Hematopoietic multipotent progenitor cell treated with erythropoietin and hydrocortisone succinate and interleukin-3 and kit ligand, for 15 days (in vitro differentiated cells): Measurements from ENCODE around the gene ALLC.
"Not testable (repeated sequence)": the region's sequence is repeated elsewhere in the genome, so short reads cannot be mapped to it uniquely, and the experiment has no call there.

ENCODE experiments used
- DNase-seq: peaks from one replicate; pipeline ENCODE4 v3.0.0-alpha.2; 2015; ENCODE audit warnings: low spot score

Gene ALLC

GRCh38 chr2:3626118-3626811 lies 31.7 kb upstream of the ALLC start:
- DNase-seq = no peak

GRCh38 chr2:3626812-3627499 lies 31.0 kb upstream of the ALLC start:
- no peak for DNase-seq

- DNase-seq = no peak
Measured at GRCh38 chr2:3627500-3628100, 30.4 kb upstream of the ALLC start.

- no peak for DNase-seq
Measured at GRCh38 chr2:3628241-3628679, 29.7 kb upstream of the ALLC start.

GRCh38 chr2:3628800-3629199 lies 29.2 kb upstream of the ALLC start:
- no peak for DNase-seq

DNA sequence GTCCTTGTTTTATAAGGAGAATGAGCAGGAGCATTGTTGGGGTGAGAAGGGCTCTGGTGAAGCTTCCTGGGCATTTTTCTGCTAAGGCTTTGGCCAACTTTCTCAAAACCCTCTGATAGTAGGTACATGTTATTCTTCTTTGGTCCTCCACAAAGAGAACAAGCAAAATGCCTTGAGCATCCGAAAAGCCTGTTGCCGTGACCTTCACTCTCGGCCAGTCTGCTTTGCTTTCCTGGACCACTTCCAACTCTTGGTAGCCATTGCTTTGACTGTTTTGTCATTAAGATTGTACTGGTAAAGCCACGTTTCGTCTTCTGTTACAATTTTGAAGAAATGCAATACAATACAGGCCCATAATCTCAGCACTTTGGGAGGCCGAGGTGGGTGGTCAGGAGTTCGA lies 27.4 kb upstream of the ALLC start:
- no peak for DNase-seq

DNA sequence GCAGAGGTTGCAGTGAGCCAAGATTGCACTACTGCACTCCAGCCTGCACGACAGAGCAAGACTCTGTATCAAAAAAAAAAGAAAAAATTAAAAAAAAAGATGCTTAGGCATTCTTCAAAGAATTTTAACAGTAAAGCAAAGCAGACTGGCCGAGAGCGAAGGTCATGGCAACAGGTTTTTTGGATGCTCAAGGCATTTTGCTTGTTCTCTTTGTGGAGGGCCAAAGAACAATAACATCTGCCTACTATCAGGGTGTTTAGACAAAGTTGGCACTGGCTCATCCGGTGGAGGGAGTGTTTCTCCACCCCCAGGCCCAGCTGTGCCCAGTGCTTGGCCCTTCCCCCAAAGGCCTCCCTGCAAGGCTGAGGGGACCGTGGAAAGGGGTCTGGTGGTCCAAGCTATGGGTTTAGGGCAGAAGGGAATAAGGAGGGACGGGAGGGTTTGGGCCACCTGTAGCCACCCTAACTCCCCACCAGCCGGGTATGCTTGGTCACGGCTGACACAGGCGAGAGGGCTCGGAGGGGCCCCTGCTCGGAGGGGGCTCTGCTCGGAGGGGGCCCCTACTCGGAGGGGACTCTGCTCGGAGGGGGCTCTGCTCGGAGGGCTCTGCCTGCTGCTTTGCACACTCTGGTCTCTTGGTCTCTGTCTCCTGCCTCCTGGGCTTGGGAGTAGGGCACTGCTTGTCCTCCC lies 26.7 kb upstream of the ALLC start:
- no peak for DNase-seq

DNA sequence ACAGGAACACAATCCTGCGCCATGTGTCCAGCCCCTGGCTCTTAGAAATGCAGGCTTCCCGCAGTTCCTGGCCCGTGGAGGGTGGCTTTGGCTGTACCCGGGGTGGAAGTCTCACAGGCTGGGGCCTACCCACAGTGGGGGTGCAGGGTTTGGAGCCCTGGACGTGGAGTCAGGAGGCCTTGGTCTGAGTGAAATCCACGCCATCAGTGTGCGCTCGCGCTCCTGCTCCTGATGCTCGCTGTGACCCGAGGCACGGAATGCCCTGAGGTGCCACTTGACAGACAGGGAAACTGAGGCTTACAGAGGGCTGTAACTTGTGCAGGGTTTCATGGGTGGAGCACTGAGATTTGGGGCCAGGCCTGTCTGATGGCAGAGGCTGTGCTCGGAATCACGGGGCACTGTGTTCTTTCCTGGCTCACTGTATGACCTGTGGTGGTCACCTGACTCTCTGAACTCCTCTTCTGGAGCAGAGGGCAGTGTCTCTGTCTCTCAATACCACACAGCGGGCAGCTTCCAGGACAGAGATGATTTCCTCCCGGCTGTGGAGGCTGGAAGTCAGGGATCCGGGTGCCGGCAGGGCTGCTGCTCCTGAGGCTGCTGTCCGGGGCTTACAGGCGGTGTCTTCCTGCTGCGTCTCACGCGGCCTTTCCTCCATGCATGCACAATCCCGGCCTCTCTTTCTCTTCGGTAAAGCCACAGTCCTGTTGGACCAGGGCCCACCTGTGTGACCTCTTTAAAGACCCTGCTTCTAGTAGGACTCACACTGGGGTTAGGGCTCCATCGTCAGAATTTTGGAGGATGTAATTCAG lies 25.9 kb upstream of the ALLC start:
- no peak for DNase-seq

DNA sequence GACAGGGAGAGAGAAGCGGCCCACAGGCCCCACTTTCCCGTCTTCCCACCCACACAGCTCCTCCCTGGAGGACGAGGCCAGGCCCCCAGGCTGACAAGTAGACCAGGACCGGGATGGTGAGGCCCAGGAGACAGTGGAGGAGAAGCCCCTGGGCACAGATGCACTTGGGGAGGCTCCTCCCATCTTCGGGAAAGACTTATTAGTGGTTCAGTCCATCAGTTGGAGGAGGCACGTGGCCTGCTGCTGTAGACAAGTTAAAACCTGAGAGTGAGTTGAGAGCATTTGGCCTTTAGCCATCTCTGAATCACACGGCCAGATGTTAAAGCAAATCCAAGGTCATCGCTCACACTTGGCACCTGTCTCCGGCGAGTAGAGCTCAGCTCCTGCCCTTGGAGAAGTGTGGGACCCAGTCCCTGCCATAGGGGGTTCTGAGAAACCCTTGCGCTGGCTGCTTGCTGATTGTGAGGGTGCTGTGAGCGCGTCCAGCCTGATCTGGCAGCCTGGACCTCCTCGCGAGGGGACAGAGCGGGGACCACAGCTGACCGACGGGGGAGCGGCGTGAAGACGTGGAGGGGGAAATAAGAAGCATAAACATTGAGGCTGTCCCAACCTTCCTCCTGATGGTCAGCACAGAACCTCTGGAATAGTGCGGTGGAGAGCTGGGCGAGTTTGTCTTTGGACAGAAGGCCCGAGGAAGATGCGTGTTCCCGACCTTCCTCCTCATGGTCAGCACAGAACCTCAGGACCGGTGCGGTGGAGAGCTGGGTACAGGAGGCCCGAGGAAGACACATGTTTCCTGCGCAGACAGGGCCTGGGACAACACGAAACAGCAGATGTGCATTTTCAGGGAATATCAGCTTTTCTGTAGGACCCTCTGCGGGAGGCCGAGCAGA lies 24.7 kb upstream of the ALLC start:
- DNase-seq = no peak

- no peak for DNase-seq
Measured at GRCh38 chr2:3633982-3634595, 23.9 kb upstream of the ALLC start.

- no peak for DNase-seq
Measured at GRCh38 chr2:3634596-3635121, 23.3 kb upstream of the ALLC start.

- no peak for DNase-seq
Measured at GRCh38 chr2:3635171-3635974, 22.6 kb upstream of the ALLC start.

DNA sequence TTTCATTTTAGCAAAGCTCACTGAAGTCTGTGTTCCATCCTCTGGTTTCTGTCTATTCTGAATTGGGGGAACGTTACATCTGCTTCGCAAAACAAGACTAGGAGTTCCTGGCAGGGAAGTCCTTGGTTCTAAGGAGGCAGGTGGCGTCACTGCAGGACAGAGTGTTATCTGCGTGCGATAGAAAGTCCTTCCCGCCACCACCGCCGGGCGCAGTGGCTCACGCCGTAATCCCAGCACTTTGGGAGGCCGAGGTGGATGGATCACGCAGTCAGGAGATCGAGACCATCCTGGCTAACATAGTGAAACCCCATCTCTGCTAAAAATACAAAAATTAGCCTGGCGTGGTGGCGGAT lies 22.0 kb upstream of the ALLC start:
- not testable (repeated sequence) for DNase-seq

DNA sequence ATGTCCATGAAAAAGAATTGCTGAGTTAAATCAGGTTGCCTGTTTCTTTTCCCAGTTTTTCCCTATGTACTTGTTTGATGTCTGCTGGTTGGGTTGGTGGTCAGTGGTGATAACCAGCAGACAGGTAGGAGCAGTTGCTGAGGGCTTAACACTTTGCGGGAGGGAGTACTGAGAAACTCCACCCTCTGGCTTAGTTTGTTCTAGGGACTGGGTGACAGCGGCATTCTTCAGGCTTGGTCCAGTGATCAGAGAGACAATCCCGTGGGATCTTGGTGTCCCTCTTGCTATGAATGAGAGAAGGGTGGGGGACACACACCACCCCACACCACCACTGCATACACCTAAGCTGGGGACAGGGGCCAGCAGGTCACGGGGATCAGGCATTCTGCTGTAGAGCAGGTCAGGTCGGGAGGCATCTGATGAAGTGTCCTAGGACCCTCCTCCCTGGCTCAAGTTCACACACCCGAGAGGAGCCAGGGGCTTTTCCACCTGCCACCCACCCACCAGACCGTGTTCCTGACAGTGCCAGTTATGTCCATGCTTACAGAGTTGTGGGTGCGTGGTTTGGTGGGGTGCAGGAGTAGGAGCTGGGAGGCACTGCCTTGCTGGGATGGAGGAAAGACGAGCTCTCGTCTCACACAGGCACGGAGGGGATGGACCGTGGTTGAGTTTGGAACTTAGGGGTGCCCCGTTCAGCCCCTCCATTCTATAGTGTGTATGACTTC lies 21.3 kb upstream of the ALLC start:
- DNase-seq = no peak

GRCh38 chr2:3637311-3637675 lies 20.7 kb upstream of the ALLC start:
- DNase-seq = no peak

DNA sequence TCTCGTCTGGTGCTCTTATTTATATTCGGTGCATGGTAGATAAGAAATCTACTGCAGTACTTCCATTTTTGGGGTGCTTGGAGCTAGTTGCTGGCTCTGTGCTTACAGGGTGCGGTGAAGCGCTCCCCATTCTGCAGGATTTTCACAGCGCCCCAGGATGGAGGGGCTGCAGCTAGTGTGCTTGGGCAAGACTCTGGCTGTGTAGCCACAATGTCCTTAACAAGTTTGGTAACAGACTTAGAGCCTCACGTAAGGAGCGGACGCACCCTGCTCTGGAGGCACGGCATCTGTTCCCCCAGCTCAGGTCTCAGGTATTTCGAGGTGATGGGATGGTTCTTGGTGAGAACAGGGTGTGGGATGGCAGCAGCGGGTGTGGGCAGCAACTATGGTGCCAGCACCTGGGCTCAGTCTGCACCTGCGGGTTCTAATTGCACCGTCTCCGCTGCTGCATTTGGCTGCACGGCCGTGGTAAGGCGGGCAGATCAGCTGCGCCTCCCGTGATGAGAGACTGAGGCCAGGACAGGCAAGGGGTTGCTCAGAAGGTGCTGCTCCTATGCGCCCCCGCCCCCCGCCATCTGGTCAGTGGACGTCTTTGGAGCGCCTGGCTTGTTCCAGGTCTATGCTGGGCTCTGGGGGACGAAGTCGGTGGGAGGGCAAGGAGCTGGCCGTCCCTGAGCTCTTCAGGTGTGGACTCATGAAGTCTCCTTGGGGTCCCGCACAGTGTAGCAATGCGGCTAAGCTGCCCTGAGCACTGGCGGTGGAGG lies 20.1 kb upstream of the ALLC start:
- DNase-seq = no peak

DNA sequence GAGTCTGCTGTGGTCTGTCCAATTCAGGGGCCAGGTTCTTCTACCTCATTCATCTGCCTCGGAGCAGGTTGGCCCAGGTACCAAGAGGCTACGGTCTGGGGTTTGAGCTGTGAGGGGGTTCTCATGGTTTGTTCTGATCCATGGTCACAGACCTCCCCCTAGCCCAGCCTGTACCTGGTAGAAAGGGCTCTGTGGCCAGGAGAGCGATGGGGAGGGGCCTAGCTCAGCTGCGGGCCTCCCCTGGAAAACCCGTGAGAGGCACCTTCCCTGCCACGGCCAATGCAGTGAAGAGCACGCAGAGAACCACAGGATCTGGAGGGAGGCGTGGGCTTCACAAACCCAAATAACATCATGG lies 19.6 kb upstream of the ALLC start:
- no peak for DNase-seq

DNA sequence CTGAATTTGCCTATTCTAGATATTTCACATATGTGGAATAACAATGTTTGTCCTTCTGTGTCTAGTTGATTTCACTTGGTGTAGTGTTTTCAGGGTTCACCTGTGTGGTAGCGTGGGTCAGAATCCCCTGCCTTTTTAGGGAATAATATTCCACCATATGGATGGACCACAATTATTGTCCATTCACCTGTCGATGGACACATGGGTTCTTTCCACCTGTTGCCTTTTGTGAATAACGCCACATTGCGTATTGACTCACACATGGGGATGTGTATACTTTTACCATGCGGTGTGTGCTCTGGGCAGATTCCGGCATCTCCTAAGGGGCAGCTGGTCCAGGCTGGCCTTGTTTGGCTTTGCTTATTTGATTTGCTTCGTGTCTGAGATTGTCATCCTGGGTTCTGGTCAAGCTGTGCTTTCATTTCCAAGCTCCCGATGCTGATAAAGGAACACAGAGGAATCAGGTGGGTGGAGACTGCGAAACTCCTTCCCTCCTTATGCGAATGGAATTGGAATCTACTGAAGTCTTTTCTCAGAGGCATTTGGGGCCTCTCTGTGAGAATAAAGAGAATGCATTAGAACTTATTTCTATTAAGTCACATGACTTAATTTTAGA lies 18.9 kb upstream of the ALLC start:
- DNase-seq = no peak
